HEK293T (cell line): ENCODE results near the gene ARMC3.

ENCODE experiments used
- FOXM1 ChIP-seq: fragments of 450-650 bp; IDR thresholded peaks from 2 replicates; pipeline ENCODE4 v1.6.1; 2017; ENCODE audit warnings: mild to moderate bottlenecking, borderline replicate concordance
- HDGF ChIP-seq: fragments of 450-650 bp; IDR thresholded peaks from 2 replicates; pipeline ENCODE4 v1.6.1; 2017; ENCODE audit warnings: antibody characterized with exemption, borderline replicate concordance
- NFRKB ChIP-seq: fragments of 450-650 bp; IDR thresholded peaks from 2 replicates; pipeline ENCODE4 v1.6.1; 2016; ENCODE audit warnings: mild to moderate bottlenecking, moderate library complexity

DNA sequence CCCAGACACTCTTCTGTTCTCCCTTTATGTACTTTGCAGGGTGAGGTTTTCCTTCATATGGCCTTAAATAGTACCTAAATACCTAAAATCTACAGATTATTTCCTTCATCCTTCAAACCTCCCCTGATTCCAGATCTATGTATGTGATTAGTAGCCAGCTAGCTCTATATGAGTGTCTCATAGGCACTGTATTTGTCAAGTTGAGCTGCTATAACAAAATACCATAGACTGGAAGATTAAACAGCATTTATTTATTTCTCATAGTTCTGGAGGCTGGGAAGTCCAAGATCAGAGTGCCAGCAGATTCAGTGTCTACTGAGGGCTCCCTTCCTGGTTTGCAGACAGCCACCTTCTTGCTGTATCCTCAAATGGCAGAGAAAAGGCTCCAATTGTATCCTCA is 106.9 kb downstream of the ARMC3 start:
- TF ChIP-seq HDGF (no peak), NFRKB (no peak), FOXM1 (no peak)
